ENCODE results near the gene OSBPL8.

DNA sequence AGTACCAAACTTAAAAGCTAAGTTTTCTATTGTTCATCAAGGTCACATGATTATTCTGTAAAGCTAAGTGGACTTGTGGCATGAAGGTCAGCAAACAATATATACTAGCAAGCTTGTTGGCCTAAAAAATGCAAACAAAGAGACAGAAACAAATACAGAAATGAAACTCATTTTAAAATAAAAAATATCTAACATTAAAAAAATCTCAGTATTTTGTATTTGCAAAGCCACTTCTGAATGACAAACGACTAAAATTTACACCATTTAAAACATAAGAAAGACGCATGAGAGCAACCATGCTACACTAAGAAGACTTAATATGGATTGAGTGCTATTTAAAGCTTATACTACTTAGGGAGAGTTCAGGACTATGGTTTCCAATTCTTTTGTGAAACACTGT is 138.5 kb downstream of the OSBPL8 start:
- TF ChIP-seq SUZ12 (IDR thresholded peaks at IDR 0.05; ENCODE audit: extremely low read depth, insufficient read depth, insufficient read length) (no peak), YY1 (IDR thresholded peaks at IDR 0.05; ENCODE audit: insufficient read depth, insufficient read length) (no peak)
